ENCODE measurements around the gene LDHAL6B. TPM values are rescaled to one million over a fixed set of nuclear protein-coding genes. Genes with fewer than 3 reads are reported as not detected.

The LDHAL6B gene
- total RNA-seq, 1 donor from 2014 or later = not detected

DNA sequence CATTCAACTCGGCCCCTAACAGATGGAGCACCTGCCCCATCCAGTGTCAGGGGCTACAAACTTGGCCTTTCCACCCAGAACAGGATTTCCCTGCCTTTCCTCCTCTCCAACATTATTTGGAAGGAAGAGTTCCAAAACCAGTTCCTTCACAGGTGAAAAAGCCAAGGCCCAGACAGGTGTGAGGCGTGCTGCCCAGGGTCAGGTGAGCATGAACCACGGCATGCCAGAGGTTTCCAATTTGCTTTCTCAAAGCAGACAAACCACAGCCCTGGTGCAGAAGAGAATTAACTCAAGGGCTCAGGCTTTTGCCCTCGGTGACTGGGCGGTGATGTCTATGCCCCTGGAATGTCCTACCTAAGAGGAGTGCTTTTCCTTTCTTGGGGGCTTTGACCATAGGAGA, 43.2 kb downstream of the LDHAL6B start:
- peak overlapping the region; percentile 93 for H3K27ac Mint-ChIP-seq
- peak overlapping the region; percentile 11 for H3K4me3 Mint-ChIP-seq
- CTCF ChIA-PET = interaction anchor here (1.3 to 4.7 kb wide), 2 partner anchors 162 to 243 kb away, joined by 6 to 50 read pairs; no protein-coding TSS in a partner anchor
- ATAC-seq (ENCODE audit: low read depth) (no peak), DNase-seq (no peak)
- POLR2A ChIA-PET = interaction anchor here (0.6 to 1.1 kb wide), 4 partner anchors 50 to 163 kb away, joined by 3 to 10 read pairs (median 4); partner anchors contain the start of gene MYO1E
- H3K27me3 Mint-ChIP-seq = no peaks in the 10 kb centered on the region
- peaks cover 65% of the 10 kb centered on the region for H3K4me1 Mint-ChIP-seq
- peaks cover 11% of the 10 kb centered on the region for H3K36me3 Mint-ChIP-seq (ENCODE audit: low read depth)
- intact Hi-C loops (cut with micrococcal nuclease) = loop anchor here (2.0 to 10.0 kb wide), 5 partner anchors 102 to 435 kb away; partner anchors contain the start of genes BNIP2, MYO1E and SLTM
- TF ChIP-seq, protein P1, sequence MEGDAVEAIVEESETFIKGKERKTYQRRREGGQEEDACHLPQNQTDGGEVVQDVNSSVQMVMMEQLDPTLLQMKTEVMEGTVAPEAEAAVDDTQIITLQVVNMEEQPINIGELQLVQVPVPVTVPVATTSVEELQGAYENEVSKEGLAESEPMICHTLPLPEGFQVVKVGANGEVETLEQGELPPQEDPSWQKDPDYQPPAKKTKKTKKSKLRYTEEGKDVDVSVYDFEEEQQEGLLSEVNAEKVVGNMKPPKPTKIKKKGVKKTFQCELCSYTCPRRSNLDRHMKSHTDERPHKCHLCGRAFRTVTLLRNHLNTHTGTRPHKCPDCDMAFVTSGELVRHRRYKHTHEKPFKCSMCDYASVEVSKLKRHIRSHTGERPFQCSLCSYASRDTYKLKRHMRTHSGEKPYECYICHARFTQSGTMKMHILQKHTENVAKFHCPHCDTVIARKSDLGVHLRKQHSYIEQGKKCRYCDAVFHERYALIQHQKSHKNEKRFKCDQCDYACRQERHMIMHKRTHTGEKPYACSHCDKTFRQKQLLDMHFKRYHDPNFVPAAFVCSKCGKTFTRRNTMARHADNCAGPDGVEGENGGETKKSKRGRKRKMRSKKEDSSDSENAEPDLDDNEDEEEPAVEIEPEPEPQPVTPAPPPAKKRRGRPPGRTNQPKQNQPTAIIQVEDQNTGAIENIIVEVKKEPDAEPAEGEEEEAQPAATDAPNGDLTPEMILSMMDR (IDR thresholded peaks at IDR 0.05) = no peak
- H3K9me3 Mint-ChIP-seq = no peaks in the 10 kb centered on the region

- Mint-ChIP-seq H3K27me3 (no peaks in the 10 kb centered on the region), H3K9me3 (no peaks in the 10 kb centered on the region), H3K36me3 (ENCODE audit: low read depth) (peaks cover 14% of the 10 kb centered on the region), H3K4me3 (peak overlapping the region; percentile 77), H3K27ac (peak overlapping the region; percentile 93), H3K4me1 (peaks cover 60% of the 10 kb centered on the region)
- no peak for ATAC-seq (ENCODE audit: low read depth)
- intact Hi-C loops (cut with micrococcal nuclease) = loop anchor here (2.0 to 10.0 kb wide), 4 partner anchors 102 to 435 kb away; partner anchors contain the start of genes BNIP2 and MYO1E
- TF ChIP-seq, protein P1 (IDR thresholded peaks at IDR 0.05) = no peak
- ChIA-PET CTCF (interaction anchor here (1.2 to 1.3 kb wide), 3 partner anchors 13 to 242 kb away, joined by 3 to 6 read pairs (median 6); no protein-coding TSS in a partner anchor), POLR2A (interaction anchor here (1.0 to 1.1 kb wide), 3 partner anchors 50 to 163 kb away, joined by 5 to 10 read pairs (median 6); partner anchors contain the start of gene MYO1E)
- DNase-seq = no peak
Observed at GRCh38 chr15:59250249-59250648, 43.6 kb downstream of the LDHAL6B start.

GRCh38 chr15:59251001-59251845, 44.6 kb downstream of the LDHAL6B start:
- peak overlapping the region; percentile 93 for H3K27ac Mint-ChIP-seq
- H3K36me3 Mint-ChIP-seq (ENCODE audit: low read depth) = peaks cover 22% of the 10 kb centered on the region
- intact Hi-C loops (cut with micrococcal nuclease) = loop anchor here (1.0 to 10.0 kb wide), 7 partner anchors 14 to 434 kb away; partner anchors contain the start of genes BNIP2 and MYO1E
- H3K27me3 Mint-ChIP-seq = no peaks in the 10 kb centered on the region
- H3K9me3 Mint-ChIP-seq = no peaks in the 10 kb centered on the region
- ChIA-PET CTCF (interaction anchor here (1.2 to 1.3 kb wide), 3 partner anchors 14 to 241 kb away, joined by 3 to 6 read pairs (median 6); no protein-coding TSS in a partner anchor), POLR2A (interaction anchor here (0.7 to 1.1 kb wide), 5 partner anchors 48 to 162 kb away, joined by 4 to 10 read pairs (median 5); partner anchors contain the start of gene MYO1E)
- peak; percentile 48 for ATAC-seq (ENCODE audit: low read depth)
- DNase-seq = no peak
- peaks cover 60% of the 10 kb centered on the region for H3K4me1 Mint-ChIP-seq
- TF ChIP-seq, protein P1 (IDR thresholded peaks at IDR 0.05) = no peak
- H3K4me3 Mint-ChIP-seq = peak overlapping the region; percentile 77

DNA sequence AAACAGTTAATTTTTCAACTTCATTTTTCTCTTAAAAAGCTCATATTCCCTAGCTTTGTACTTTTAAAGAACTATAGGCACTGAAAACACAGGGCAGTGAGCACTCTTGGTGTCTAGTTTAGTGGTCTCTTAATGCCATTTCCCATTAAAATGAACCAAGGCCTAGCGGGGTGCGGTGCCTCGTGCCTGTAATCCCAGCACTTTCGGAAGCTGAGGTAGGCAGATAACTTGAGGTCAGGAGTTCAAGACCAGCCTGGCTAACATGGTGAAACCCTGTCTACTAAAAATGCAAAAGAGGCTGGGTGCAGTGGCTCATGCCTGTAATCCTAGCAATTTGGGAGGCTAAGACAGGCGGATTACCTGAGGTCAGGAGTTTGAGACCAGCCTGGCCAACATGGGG, 45.5 kb downstream of the LDHAL6B start:
- Mint-ChIP-seq H3K4me1 (peaks cover 56% of the 10 kb centered on the region), H3K27me3 (no peaks in the 10 kb centered on the region), H3K4me3 (no peak overlapping the region), H3K9me3 (no peaks in the 10 kb centered on the region), H3K27ac (peak overlapping the region; percentile 50), H3K36me3 (ENCODE audit: low read depth) (peaks cover 23% of the 10 kb centered on the region)
- TF ChIP-seq, protein P1 (IDR thresholded peaks at IDR 0.05) = no peak
- ChIA-PET POLR2A (interaction anchor here (0.5 to 1.1 kb wide), 4 partner anchors 47 to 231 kb away, joined by 4 to 5 read pairs (median 4); no protein-coding TSS in a partner anchor), CTCF (no interaction called here)
- no peak for DNase-seq
- ATAC-seq (ENCODE audit: low read depth) = no peak
- intact Hi-C loops (cut with micrococcal nuclease) = loop anchor here (5.0 to 10.0 kb wide), 2 partner anchors 100 to 433 kb away; partner anchors contain the start of gene BNIP2
